Chondrocyte (in vitro differentiated cells): Measurements from ENCODE around the gene GNA15. TPM values are rescaled to one million over a fixed set of nuclear protein-coding genes. Genes with fewer than 3 reads are reported as not detected.

Experiments
- DNase-seq: peaks from one replicate; pipeline ENCODE4 v3.0.0; 2021; ENCODE audit warnings: mixed read lengths, low spot score
- H3K27ac Mint-ChIP-seq: one replicate; pipeline ENCODE4 v1.8.0; 2021; ENCODE audit warnings: mild to moderate bottlenecking, moderate library complexity, mixed read lengths; ENCODE audit not compliant: unreplicated experiment
- H3K27me3 Mint-ChIP-seq: 2 replicates; pipeline ENCODE4 v1.8.0; 2021; ENCODE audit warnings: low read depth, mixed read lengths
- H3K36me3 Mint-ChIP-seq: 2 replicates; pipeline ENCODE4 v1.8.0; 2021; ENCODE audit warnings: low read depth, mixed read lengths
- H3K4me1 Mint-ChIP-seq: 2 replicates; pipeline ENCODE4 v1.8.0; 2021; ENCODE audit warnings: low read depth, mild to moderate bottlenecking, mixed read lengths
- H3K4me3 Mint-ChIP-seq: one replicate; pipeline ENCODE4 v1.8.0; 2021; ENCODE audit warnings: mild to moderate bottlenecking, moderate library complexity, mixed read lengths; ENCODE audit not compliant: unreplicated experiment
- H3K9me3 Mint-ChIP-seq: 2 replicates; pipeline ENCODE4 v1.8.0; 2021; ENCODE audit warnings: low read depth, mixed read lengths
- CTCF ChIP-seq: fragments of 200-600 bp; sonication (generic); IDR thresholded peaks from 2 replicates; pipeline ENCODE4 v1.5.0; 2021; ENCODE audit warnings: antibody characterized with exemption, mild to moderate bottlenecking, moderate library complexity
- total RNA-seq: library from RNA; stranded (reverse); gene quantifications from 3 replicates; pipeline ENCODE4 v1.2.1, GENCODE V29; 2021

GNA15 gene
- total RNA-seq, 1 donor from 2014 or later, result not detected

GRCh38 chr19:3121396-3121795 is 14.4 kb upstream of the GNA15 start:
- Mint-ChIP-seq H3K4me3 (no peak overlapping the region), H3K36me3 (peaks cover 6% of the 10 kb centered on the region), H3K27ac (no peak overlapping the region), H3K27me3 (no peaks in the 10 kb centered on the region), H3K4me1 (peaks cover 4% of the 10 kb centered on the region), H3K9me3 (no peaks in the 10 kb centered on the region)
- no peak for DNase-seq
- TF ChIP-seq CTCF, result no peak

- Mint-ChIP-seq H3K9me3 (no peaks in the 10 kb centered on the region), H3K36me3 (peaks cover 6% of the 10 kb centered on the region), H3K4me3 (no peak overlapping the region)
Observed at GRCh38 chr19:3121821-3122511, 13.9 kb upstream of the GNA15 start.

GRCh38 chr19:3122512-3122870 is 13.3 kb upstream of the GNA15 start:
- DNase-seq, result peak; percentile 63
- H3K4me3 Mint-ChIP-seq, result no peak overlapping the region
- no peaks in the 10 kb centered on the region for H3K27me3 Mint-ChIP-seq
- H3K36me3 Mint-ChIP-seq, result peaks cover 6% of the 10 kb centered on the region
- H3K9me3 Mint-ChIP-seq, result no peaks in the 10 kb centered on the region
- TF ChIP-seq CTCF, result no peak
- no peaks in the 10 kb centered on the region for H3K4me1 Mint-ChIP-seq
- no peak overlapping the region for H3K27ac Mint-ChIP-seq

More at GRCh38 chr19:3121821-3122511, 13.9 kb upstream of the GNA15 start:
- Mint-ChIP-seq H3K4me1 (no peaks in the 10 kb centered on the region), H3K27me3 (no peaks in the 10 kb centered on the region), H3K27ac (no peak overlapping the region)
- no peak for TF ChIP-seq CTCF
- peak; percentile 55 for DNase-seq

- Mint-ChIP-seq H3K27ac (no peak overlapping the region), H3K27me3 (no peaks in the 10 kb centered on the region), H3K4me1 (no peaks in the 10 kb centered on the region), H3K4me3 (no peak overlapping the region), H3K36me3 (peaks cover 6% of the 10 kb centered on the region), H3K9me3 (no peaks in the 10 kb centered on the region)
- peak; percentile 82 for DNase-seq
- no peak for TF ChIP-seq CTCF
Observed at GRCh38 chr19:3123088-3123721, 12.6 kb upstream of the GNA15 start.

GRCh38 chr19:3123956-3124355 is 11.9 kb upstream of the GNA15 start:
- Mint-ChIP-seq H3K27ac (no peak overlapping the region), H3K27me3 (no peaks in the 10 kb centered on the region), H3K4me1 (no peaks in the 10 kb centered on the region), H3K4me3 (no peak overlapping the region), H3K36me3 (peaks cover 6% of the 10 kb centered on the region), H3K9me3 (no peaks in the 10 kb centered on the region)
- no peak for TF ChIP-seq CTCF
- no peak for DNase-seq
